ENCODE data around the gene C6orf120.

DNA sequence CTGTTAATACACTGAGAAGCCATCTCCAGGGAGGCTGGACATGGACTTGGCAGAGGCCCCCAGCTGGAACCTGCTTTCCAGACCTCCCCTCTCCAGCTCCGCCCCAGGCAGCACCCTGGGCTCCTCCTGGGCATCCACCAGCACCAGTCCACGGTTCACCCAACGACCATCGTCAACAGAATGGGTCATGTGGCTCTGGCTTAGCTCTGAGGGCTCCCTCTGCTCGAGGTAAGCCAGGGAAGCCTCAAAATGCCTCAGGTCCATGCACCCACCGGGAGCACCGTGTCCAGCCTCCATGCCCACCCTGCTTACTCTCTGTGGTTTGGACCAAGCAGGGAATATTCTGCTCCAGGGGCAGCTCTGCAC, 40.6 kb upstream of the C6orf120 start:
- TF ChIP-seq, protein P1, sequence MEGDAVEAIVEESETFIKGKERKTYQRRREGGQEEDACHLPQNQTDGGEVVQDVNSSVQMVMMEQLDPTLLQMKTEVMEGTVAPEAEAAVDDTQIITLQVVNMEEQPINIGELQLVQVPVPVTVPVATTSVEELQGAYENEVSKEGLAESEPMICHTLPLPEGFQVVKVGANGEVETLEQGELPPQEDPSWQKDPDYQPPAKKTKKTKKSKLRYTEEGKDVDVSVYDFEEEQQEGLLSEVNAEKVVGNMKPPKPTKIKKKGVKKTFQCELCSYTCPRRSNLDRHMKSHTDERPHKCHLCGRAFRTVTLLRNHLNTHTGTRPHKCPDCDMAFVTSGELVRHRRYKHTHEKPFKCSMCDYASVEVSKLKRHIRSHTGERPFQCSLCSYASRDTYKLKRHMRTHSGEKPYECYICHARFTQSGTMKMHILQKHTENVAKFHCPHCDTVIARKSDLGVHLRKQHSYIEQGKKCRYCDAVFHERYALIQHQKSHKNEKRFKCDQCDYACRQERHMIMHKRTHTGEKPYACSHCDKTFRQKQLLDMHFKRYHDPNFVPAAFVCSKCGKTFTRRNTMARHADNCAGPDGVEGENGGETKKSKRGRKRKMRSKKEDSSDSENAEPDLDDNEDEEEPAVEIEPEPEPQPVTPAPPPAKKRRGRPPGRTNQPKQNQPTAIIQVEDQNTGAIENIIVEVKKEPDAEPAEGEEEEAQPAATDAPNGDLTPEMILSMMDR (IDR thresholded peaks at IDR 0.05; ENCODE audit: low read length), result no peak
- no peak for TF ChIP-seq EZH2 (IDR thresholded peaks at IDR 0.05; ENCODE audit: borderline replicate concordance, low read length)

Data from OCI-LY1 (cell line).